ENCODE data around the gene MYL3. TPM values are rescaled to one million over a fixed set of nuclear protein-coding genes. Genes with fewer than 3 reads are reported as not detected.

Gene MYL3
- total and polyA plus RNA-seq, 3 donors from 2014 or later, result 1.2 to 14.5 (median 3.0) TPM

DNA sequence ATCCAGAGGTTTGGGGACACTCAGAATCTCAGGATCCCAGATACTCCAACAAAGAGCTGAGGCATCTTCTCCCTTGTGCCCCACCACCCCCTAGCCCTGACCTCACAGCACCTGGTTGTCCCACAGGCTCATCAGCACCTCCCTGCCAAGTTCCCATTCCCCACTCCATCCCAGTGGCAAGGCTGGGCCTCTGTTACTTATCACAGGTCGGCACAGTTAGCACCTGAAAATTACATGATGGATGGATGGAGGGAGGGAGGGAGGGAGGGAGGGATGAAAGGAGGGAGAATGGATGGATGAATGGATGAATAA, 12.8 kb downstream of the MYL3 start:
- Histone ChIP-seq H3K27ac (no peak overlapping the region), H3K4me3 (no peak overlapping the region), H3K9me3 (no peaks in the 10 kb centered on the region), H3K36me3 (ENCODE audit: low read depth, missing control alignments) (no peaks in the 10 kb centered on the region), H3K27me3 (no peaks in the 10 kb centered on the region), H3K4me1 (peaks cover under 1% of the 10 kb centered on the region)
- no peak for TF ChIP-seq POLR2A (IDR thresholded peaks at IDR 0.05)
- TF ChIP-seq, protein P1, sequence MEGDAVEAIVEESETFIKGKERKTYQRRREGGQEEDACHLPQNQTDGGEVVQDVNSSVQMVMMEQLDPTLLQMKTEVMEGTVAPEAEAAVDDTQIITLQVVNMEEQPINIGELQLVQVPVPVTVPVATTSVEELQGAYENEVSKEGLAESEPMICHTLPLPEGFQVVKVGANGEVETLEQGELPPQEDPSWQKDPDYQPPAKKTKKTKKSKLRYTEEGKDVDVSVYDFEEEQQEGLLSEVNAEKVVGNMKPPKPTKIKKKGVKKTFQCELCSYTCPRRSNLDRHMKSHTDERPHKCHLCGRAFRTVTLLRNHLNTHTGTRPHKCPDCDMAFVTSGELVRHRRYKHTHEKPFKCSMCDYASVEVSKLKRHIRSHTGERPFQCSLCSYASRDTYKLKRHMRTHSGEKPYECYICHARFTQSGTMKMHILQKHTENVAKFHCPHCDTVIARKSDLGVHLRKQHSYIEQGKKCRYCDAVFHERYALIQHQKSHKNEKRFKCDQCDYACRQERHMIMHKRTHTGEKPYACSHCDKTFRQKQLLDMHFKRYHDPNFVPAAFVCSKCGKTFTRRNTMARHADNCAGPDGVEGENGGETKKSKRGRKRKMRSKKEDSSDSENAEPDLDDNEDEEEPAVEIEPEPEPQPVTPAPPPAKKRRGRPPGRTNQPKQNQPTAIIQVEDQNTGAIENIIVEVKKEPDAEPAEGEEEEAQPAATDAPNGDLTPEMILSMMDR (IDR thresholded peaks at IDR 0.05), result no peak
- WGBS, 2 donors, result 70% methylated on average over 1 of the region's 1 CpG; no CpG with 5 or more reads in 1 of the 2 donors
- DNase-seq, result no peak
- intact Hi-C loops (cut with DNase I; ENCODE audit: low total_unique reads), result no loop called here

DNA sequence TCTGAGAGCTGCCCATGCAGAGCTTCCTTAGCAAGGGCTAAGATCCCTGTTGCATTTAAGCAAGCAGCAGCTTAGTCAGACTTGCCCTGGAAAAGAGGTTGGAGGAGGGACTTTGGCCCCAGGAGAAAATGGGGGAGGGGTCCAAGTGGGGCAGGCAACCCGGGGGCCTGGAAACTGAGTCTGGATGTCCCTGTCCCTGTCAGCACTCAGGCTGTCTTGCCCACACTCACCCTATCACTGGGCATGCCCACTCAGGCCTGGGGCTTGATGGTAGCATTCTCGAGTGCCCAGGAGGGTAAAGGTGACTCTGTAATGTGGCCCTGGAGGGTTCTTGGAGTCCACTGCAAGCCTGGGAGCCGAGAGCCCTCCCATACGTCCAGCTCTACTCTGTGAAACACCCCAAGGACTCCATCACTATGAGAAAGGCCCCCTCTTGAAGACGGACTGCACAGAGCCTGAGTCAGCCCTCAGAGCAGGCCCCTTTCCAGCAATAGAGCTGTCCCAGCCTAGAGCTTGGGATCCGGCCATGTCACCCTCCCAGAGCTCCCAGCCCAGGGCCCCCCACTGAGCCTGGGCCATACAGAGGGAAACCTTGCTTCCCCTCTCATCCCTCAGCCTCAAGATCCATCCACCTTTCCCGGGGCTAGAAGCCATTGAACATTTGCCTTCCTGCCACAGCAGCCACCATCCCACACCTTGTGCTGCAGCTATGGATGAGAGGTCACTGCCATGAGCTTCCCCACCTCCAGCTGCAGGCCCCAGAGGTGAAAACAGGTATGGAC, 13.4 kb downstream of the MYL3 start:
- H3K27ac ChIP-seq, result no peak overlapping the region
- no peak for DNase-seq
- H3K9me3 ChIP-seq, result no peaks in the 10 kb centered on the region
- intact Hi-C loops (cut with DNase I; ENCODE audit: low total_unique reads), result no loop called here
- no peak overlapping the region for H3K4me3 ChIP-seq
- H3K4me1 ChIP-seq, result peaks cover 6% of the 10 kb centered on the region
- WGBS, 2 donors, result 85 to 87% methylated on average over 6 to 7 of the region's 7 CpGs
- H3K36me3 ChIP-seq (ENCODE audit: low read depth, missing control alignments), result no peaks in the 10 kb centered on the region
- TF ChIP-seq, protein P1 (IDR thresholded peaks at IDR 0.05), result no peak
- no peak for TF ChIP-seq POLR2A (IDR thresholded peaks at IDR 0.05)
- H3K27me3 ChIP-seq, result no peaks in the 10 kb centered on the region

DNA sequence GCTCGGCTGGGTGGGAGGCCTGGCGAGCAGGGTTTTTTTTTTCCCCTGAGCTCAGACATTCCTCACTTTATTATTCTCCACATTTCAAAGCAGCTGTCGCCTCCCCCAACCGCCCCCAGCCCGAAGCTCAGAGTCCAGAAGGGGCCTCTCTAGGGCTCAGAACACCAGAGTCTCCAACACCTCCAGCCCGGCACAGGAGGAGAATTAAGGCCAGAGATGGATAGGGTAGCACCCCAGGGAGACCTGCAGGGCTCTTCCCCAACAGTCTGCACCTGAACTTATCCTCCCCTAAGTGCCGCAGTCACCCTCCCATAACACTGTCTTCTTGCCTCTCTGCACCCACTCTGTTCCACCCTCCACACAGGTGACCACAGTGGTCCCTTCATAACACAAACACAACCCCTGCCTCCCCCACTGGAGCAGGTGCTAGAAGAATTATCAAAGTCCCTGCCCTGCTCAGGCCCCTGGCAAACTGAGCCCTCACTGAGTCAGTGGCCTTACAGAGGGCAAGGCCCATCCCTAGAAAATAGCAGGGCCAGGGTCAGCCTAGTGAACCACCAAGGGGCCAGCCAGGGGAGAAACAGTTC, 14.1 kb downstream of the MYL3 start:
- Histone ChIP-seq H3K9me3 (no peaks in the 10 kb centered on the region), H3K27ac (no peak overlapping the region), H3K4me3 (no peak overlapping the region), H3K36me3 (ENCODE audit: low read depth, missing control alignments) (no peaks in the 10 kb centered on the region), H3K4me1 (peaks cover 7% of the 10 kb centered on the region), H3K27me3 (no peaks in the 10 kb centered on the region)
- no peak for TF ChIP-seq POLR2A (IDR thresholded peaks at IDR 0.05)
- TF ChIP-seq, protein P1 (IDR thresholded peaks at IDR 0.05), result no peak
- 82 to 83% methylated on average over 7 of the region's 7 CpGs for WGBS, 2 donors
- intact Hi-C loops (cut with DNase I; ENCODE audit: low total_unique reads), result no loop called here
- no peak for DNase-seq

DNA sequence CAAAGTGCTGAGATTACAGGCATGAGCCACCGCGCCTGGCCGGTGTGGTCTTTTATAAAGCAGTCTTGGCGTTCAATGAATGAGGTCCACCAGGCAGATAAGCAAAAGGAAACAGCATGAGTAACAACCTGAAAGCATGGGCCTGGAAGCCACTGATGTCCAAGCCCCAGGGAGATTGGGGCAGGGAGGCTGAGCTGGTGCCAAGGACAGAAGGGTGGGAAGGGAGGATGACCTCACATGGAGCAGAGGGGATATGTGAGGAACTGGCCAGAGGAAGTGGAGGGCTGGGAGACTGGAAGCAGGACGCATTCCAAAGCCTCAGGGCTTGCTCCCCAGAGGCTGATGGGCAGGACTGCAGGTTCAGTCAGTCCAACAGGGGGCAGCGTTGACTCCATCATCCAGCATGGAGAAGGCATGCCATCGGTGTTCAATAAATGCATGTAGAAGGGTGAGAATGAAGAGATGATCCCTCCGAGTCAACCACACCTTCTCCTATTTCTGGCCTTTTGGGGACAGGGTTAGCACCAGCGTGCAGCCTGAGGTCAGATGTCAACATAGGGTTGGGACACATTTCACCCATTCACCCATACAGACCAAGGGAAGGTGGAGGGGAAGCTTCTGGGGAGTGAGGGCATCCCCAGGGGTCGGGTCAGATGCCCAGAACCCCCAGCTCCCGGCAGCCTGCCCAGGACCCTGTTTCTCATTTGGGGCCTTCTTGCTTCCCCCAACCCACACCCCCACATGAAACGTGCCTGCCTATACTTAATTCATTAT, 14.8 kb downstream of the MYL3 start:
- no peaks in the 10 kb centered on the region for H3K9me3 ChIP-seq
- no peak for TF ChIP-seq POLR2A (IDR thresholded peaks at IDR 0.05)
- TF ChIP-seq, protein P1 (IDR thresholded peaks at IDR 0.05), result no peak
- H3K4me3 ChIP-seq, result no peak overlapping the region
- H3K4me1 ChIP-seq, result peaks cover 7% of the 10 kb centered on the region
- DNase-seq, result peak; percentile 48
- intact Hi-C loops (cut with DNase I; ENCODE audit: low total_unique reads), result no loop called here
- no peaks in the 10 kb centered on the region for H3K36me3 ChIP-seq (ENCODE audit: low read depth, missing control alignments)
- no peak overlapping the region for H3K27ac ChIP-seq
- 61 to 65% methylated on average over 12 of the region's 12 CpGs for WGBS, 2 donors
- H3K27me3 ChIP-seq, result no peaks in the 10 kb centered on the region
